WTC11 (cell line): ENCODE data around the gene RAB1B. TPM values are rescaled to one million over a fixed set of nuclear protein-coding genes. Genes with fewer than 3 reads are reported as not detected.

Source experiments
- ATAC-seq: fragments of 200-7000 bp; cut with Tn5 transposase; 2 replicates; pipeline ENCODE4 v1.10.0; 2021; ENCODE audit warnings: mild to moderate bottlenecking, moderate library complexity
- CTCF ChIA-PET: fragments of 300-600 bp; sonication (Branson Sonifier 250); formaldehyde crosslinking; loops from one replicate; lab custom pipeline; 2021; ENCODE audit warnings: antibody characterized with exemption; lab: Charles Lee
- POLR2A ChIA-PET: fragments of 350-600 bp; sonication (Branson Sonifier 250); formaldehyde crosslinking; loops from one replicate; lab custom pipeline; 2021; ENCODE audit warnings: antibody characterized with exemption; lab: Charles Lee
- DNase-seq: peaks from one replicate; pipeline ENCODE4 v3.0.0; 2021; ENCODE audit warnings: low spot score
- H3K27ac Mint-ChIP-seq: 2 replicates; pipeline ENCODE4 v1.8.0; 2021; ENCODE audit warnings: mixed read lengths
- H3K27me3 Mint-ChIP-seq: 2 replicates; pipeline ENCODE4 v1.8.0; 2021; ENCODE audit warnings: low read depth, mild to moderate bottlenecking, moderate library complexity, mixed read lengths
- H3K36me3 Mint-ChIP-seq: 2 replicates; pipeline ENCODE4 v1.8.0; 2021; ENCODE audit warnings: mixed read lengths
- H3K4me1 Mint-ChIP-seq: 2 replicates; pipeline ENCODE4 v1.8.0; 2022; ENCODE audit warnings: mixed read lengths
- H3K4me3 Mint-ChIP-seq: 2 replicates; pipeline ENCODE4 v1.8.0; 2021; ENCODE audit warnings: mild to moderate bottlenecking, moderate library complexity, mixed read lengths
- H3K9me3 Mint-ChIP-seq: 2 replicates; pipeline ENCODE4 v1.8.0; 2021; ENCODE audit warnings: mixed read lengths
- CREM ChIP-seq: sonication (generic); formaldehyde crosslinking; IDR thresholded peaks from 2 replicates; pipeline ENCODE4 v1.8.1; 2022; ENCODE audit warnings: mild to moderate bottlenecking, missing genetic modification reagents, moderate library complexity
- FOXJ3 ChIP-seq: sonication (generic); formaldehyde crosslinking; IDR thresholded peaks from 2 replicates; pipeline ENCODE4 v1.9.0; 2021; ENCODE audit warnings: missing genetic modification reagents, mild to moderate bottlenecking, borderline replicate concordance
- GABPB1 ChIP-seq: sonication (generic); formaldehyde crosslinking; IDR thresholded peaks from 2 replicates; pipeline ENCODE4 v1.8.1; 2023; ENCODE audit warnings: mild to moderate bottlenecking, missing genetic modification reagents
- HMGA2 ChIP-seq: fragments of 250-450 bp; sonication (Bioruptor Pico); IDR thresholded peaks from 2 replicates; pipeline ENCODE4 v1.4.0; 2021; ENCODE audit warnings: mild to moderate bottlenecking, moderate library complexity
- JUN ChIP-seq: sonication (generic); formaldehyde crosslinking; IDR thresholded peaks from 2 replicates; pipeline ENCODE4 v1.8.0; 2023; ENCODE audit warnings: mild to moderate bottlenecking, missing genetic modification reagents
- MYBL2 ChIP-seq: sonication (generic); formaldehyde crosslinking; IDR thresholded peaks from 2 replicates; pipeline ENCODE4 v1.8.1; 2023; ENCODE audit warnings: mild to moderate bottlenecking, moderate library complexity, missing genetic modification reagents
- NFYB ChIP-seq: sonication (generic); formaldehyde crosslinking; conservative IDR thresholded peaks from 2 replicates; pipeline ENCODE4 v1.8.0; 2022; ENCODE audit warnings: low read depth, missing genetic modification reagents
- PRRX2 ChIP-seq: fragments of 250-450 bp; sonication (Bioruptor Pico); IDR thresholded peaks from 2 replicates; pipeline ENCODE4 v1.8.0; 2021; ENCODE audit warnings: mild to moderate bottlenecking
- RORB ChIP-seq: fragments of 250-450 bp; sonication (Bioruptor Pico); IDR thresholded peaks from 2 replicates; pipeline ENCODE4 v1.9.0; 2021; ENCODE audit warnings: mild to moderate bottlenecking
- TEAD1 ChIP-seq: sonication (generic); formaldehyde crosslinking; IDR thresholded peaks from 2 replicates; pipeline ENCODE4 v1.8.0; 2022; ENCODE audit warnings: mild to moderate bottlenecking, missing genetic modification reagents
- ZNF396 ChIP-seq: fragments of 250-450 bp; sonication (Bioruptor Pico); IDR thresholded peaks from 2 replicates; pipeline ENCODE4 v1.8.0; 2021; ENCODE audit warnings: mild to moderate bottlenecking, moderate library complexity, borderline replicate concordance
- ZNF416 ChIP-seq: fragments of 250-450 bp; sonication (Bioruptor Pico); IDR thresholded peaks from 2 replicates; pipeline ENCODE4 v1.9.0; 2021; ENCODE audit warnings: mild to moderate bottlenecking, inconsistent platforms
- total RNA-seq: library from RNA; stranded (reverse); gene quantifications from 3 replicates; pipeline ENCODE4 v1.2.3, GENCODE V29; 2021
- TF ChIP-seq, protein P1 (sequence below): sonication (generic); formaldehyde crosslinking; IDR thresholded peaks from 2 replicates; pipeline ENCODE4 v1.8.0; 2022; ENCODE audit warnings: mild to moderate bottlenecking, missing genetic modification reagents
- TF ChIP-seq, protein P2 (sequence below): sonication (generic); formaldehyde crosslinking; conservative IDR thresholded peaks from 2 replicates; pipeline ENCODE4 v1.8.1; 2023; ENCODE audit warnings: mild to moderate bottlenecking, low read depth, missing genetic modification reagents, moderate library complexity
- TF ChIP-seq, protein P3 (sequence below): sonication (generic); formaldehyde crosslinking; conservative IDR thresholded peaks from 2 replicates; pipeline ENCODE4 v1.8.1; 2022; ENCODE audit warnings: mild to moderate bottlenecking, missing genetic modification reagents
- TF ChIP-seq, protein P4 (sequence below): sonication (generic); formaldehyde crosslinking; IDR thresholded peaks from 2 replicates; pipeline ENCODE4 v1.8.1; 2023; ENCODE audit warnings: mild to moderate bottlenecking, missing genetic modification reagents
- TF ChIP-seq, protein P5 (sequence below): fragments of 250-450 bp; sonication (Bioruptor Pico); IDR thresholded peaks from 2 replicates; pipeline ENCODE4 v1.9.0; 2021; ENCODE audit warnings: moderate library complexity, mild to moderate bottlenecking, inconsistent platforms, borderline replicate concordance

Gene RAB1B
- total RNA-seq, 1 experiment from 2014 or later: 125 TPM

DNA sequence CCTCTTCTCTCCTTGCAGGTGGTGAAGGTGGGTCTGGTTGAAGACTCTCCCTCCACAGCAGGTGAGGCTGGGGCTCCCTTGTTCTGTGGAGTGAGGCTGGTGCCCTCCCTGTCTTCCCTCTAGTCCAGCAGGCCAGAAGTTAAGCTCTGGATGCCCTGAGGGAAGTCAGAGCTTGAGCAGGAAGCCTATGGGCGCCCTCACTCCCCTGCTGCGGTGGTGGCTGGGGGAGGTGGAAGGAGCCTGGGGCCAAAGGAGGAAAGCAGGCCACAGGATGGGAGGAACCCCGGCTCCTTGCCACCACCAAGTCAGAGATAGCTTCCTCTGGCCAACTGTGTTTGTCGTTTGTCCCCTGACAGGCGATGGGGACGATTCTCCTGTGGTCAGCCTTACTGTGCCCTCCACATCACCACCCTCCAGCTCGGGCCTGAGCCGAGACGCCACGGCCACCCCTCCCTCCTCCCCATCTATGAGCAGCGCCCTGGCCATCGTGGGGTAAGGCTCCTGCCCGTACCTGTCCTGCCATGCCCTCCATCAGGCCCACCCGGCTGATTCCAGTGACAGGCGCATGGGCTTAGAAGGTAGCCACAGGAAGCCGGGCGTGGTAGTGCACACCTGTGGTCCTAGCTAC, 29.5 kb upstream of the RAB1B start:
- Mint-ChIP-seq H3K27me3 (no peaks in the 10 kb centered on the region), H3K27ac (no peak overlapping the region), H3K4me3 (no peak overlapping the region), H3K36me3 (peaks cover 2% of the 10 kb centered on the region; the same call in 1 of the 2 replicates), H3K4me1 (no peaks in the 10 kb centered on the region)
- CTCF ChIA-PET: interaction anchor here (1.0 to 3.3 kb wide), 3 partner anchors 17 to 106 kb away, joined by 3 to 30 read pairs (median 3); partner anchors contain the start of gene RAB1B
- no peak for ATAC-seq
- TF ChIP-seq, protein P1, sequence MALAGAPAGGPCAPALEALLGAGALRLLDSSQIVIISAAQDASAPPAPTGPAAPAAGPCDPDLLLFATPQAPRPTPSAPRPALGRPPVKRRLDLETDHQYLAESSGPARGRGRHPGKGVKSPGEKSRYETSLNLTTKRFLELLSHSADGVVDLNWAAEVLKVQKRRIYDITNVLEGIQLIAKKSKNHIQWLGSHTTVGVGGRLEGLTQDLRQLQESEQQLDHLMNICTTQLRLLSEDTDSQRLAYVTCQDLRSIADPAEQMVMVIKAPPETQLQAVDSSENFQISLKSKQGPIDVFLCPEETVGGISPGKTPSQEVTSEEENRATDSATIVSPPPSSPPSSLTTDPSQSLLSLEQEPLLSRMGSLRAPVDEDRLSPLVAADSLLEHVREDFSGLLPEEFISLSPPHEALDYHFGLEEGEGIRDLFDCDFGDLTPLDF (CRISPR knock-in tag): no peak
- TF ChIP-seq CREM (CRISPR knock-in tag) (no peak), NFYB (CRISPR knock-in tag) (no peak), HMGA2 (CRISPR knock-in tag) (no peak)
- TF ChIP-seq, all 79 proteins: peak for 0
- H3K9me3 Mint-ChIP-seq: no peaks in the 10 kb centered on the region
- no peak for DNase-seq
- POLR2A ChIA-PET: no interaction called here

DNA sequence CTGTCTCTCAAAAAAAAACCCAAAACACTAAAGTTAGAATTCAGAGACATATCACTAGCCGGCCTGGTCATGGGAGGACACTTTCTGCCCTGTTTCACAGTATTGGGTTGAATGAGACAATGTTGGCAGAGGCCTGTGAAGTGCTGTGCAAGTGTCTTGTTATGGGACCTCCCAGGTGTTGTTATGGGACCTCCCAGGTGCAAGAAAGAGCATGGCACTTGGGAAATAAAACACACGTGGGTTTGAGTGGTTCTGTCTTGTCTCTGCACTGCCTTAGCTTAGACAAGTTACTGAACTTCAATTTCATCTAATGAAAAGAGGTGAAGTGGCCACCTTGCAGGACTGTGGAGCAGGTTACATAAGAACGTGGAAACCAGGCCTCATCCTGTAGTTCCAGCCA, 28.9 kb upstream of the RAB1B start:
- Mint-ChIP-seq H3K27ac (no peak overlapping the region), H3K27me3 (no peaks in the 10 kb centered on the region), H3K36me3 (peaks cover 2% of the 10 kb centered on the region; the same call in 1 of the 2 replicates), H3K4me1 (no peaks in the 10 kb centered on the region), H3K9me3 (no peaks in the 10 kb centered on the region), H3K4me3 (no peak overlapping the region)
- ATAC-seq: no peak
- no peak for DNase-seq
- ChIA-PET POLR2A (no interaction called here), CTCF (interaction anchor here (3.3 kb wide), 1 partner anchor 18 kb away, joined by 30 read pairs; no protein-coding TSS in a partner anchor)
- TF ChIP-seq PRRX2 (CRISPR knock-in tag): no peak
- no peak for TF ChIP-seq HMGA2 (CRISPR knock-in tag)
- TF ChIP-seq RORB: no peak
- TF ChIP-seq, protein P2, sequence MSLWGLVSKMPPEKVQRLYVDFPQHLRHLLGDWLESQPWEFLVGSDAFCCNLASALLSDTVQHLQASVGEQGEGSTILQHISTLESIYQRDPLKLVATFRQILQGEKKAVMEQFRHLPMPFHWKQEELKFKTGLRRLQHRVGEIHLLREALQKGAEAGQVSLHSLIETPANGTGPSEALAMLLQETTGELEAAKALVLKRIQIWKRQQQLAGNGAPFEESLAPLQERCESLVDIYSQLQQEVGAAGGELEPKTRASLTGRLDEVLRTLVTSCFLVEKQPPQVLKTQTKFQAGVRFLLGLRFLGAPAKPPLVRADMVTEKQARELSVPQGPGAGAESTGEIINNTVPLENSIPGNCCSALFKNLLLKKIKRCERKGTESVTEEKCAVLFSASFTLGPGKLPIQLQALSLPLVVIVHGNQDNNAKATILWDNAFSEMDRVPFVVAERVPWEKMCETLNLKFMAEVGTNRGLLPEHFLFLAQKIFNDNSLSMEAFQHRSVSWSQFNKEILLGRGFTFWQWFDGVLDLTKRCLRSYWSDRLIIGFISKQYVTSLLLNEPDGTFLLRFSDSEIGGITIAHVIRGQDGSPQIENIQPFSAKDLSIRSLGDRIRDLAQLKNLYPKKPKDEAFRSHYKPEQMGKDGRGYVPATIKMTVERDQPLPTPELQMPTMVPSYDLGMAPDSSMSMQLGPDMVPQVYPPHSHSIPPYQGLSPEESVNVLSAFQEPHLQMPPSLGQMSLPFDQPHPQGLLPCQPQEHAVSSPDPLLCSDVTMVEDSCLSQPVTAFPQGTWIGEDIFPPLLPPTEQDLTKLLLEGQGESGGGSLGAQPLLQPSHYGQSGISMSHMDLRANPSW (CRISPR knock-in tag): no peak
- TF ChIP-seq, protein P3, sequence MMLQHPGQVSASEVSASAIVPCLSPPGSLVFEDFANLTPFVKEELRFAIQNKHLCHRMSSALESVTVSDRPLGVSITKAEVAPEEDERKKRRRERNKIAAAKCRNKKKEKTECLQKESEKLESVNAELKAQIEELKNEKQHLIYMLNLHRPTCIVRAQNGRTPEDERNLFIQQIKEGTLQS (CRISPR knock-in tag): no peak
- TF ChIP-seq JUN (CRISPR knock-in tag): no peak
- no peak for TF ChIP-seq FOXJ3 (CRISPR knock-in tag)
- no peak for TF ChIP-seq MYBL2 (CRISPR knock-in tag)
- no peak for TF ChIP-seq TEAD1 (CRISPR knock-in tag)
- TF ChIP-seq ZNF416 (CRISPR knock-in tag): no peak
- TF ChIP-seq ZNF396 (CRISPR knock-in tag): no peak
- TF ChIP-seq, protein P4, sequence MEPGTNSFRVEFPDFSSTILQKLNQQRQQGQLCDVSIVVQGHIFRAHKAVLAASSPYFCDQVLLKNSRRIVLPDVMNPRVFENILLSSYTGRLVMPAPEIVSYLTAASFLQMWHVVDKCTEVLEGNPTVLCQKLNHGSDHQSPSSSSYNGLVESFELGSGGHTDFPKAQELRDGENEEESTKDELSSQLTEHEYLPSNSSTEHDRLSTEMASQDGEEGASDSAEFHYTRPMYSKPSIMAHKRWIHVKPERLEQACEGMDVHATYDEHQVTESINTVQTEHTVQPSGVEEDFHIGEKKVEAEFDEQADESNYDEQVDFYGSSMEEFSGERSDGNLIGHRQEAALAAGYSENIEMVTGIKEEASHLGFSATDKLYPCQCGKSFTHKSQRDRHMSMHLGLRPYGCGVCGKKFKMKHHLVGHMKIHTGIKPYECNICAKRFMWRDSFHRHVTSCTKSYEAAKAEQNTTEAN (CRISPR knock-in tag): no peak
- no peak for TF ChIP-seq GABPB1 (CRISPR knock-in tag)
- TF ChIP-seq, protein P5, sequence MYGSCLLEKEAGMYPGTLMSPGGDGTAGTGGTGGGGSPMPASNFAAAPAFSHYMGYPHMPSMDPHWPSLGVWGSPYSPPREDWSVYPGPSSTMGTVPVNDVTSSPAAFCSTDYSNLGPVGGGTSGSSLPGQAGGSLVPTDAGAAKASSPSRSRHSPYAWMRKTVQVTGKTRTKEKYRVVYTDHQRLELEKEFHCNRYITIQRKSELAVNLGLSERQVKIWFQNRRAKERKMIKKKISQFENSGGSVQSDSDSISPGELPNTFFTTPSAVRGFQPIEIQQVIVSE (CRISPR knock-in tag): no peak
